ENCODE measurements around the gene UBQLN4.
"Not testable (repeated sequence)": the region's sequence is repeated elsewhere in the genome, so short reads cannot be mapped to it uniquely, and the experiment has no call there.

The UBQLN4 gene

DNA sequence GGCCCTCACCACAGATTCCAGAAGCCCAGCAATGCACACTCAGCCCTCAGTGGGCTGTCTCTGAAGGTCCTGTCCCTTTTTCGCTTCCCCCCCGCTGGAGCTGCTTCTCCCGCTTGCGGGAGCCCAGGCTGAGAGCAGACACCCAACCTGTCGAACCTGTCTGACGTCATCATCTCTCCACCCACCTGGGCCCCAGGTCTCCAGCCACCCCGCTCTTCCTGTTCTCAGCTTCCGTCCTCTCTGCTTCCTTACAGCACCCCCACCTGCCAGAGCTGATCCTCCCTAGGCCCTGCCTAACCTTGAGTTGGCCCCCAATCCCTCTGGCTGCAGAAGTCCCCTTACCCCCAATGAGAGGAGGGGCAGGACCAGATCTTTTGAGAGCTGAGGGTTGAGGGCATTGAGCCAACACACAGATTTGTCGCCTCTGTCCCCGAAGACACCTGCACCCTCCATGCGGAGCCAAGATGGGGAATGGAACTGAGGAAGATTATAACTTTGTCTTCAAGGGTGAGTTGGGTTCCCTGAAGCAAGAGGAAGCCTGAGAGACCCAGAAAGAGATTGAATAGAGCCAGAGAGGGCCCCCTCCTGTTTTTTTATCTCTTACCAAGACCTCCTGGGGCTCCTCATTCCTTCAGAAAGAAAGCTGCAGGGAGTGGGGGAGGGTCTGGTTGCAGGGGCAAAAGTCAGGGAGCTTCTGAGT, 7.5 kb upstream of the UBQLN4 start, which contains the start of gene RAB25:
Gene RAB25 (plus strand): TSS at position 224 of the 700 bp plus-strand sequence. CDS start 241 bp downstream, at position 465.
- DNase-seq (ENCODE audit: low read depth): no peak

DNA sequence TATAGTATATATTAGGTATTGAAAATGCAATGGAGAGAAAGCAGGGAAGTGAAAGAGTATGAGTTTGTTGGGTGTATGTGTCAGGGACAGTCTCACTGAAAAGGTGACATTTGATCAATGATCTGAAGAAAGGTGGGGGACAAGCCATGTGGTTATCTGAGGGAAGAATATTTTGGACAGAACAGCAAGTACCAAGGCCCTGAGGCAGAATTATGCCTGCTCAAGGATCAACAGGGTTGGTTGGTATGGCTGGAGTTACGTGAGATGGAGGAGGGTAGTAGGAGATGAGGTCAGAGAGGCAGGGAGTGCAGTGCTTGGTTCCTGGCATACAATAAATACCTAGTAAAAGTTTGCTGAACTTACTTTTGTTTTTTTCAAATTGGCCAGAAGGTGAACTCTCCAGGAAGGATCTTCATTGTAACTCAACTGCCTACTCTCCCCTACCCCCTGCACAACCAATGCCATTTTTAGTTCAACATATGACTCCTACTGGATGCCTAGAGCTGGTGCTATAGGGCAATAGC, 2.8 kb upstream of the UBQLN4 start:
- DNase-seq (ENCODE audit: low read depth): no peak

DNA sequence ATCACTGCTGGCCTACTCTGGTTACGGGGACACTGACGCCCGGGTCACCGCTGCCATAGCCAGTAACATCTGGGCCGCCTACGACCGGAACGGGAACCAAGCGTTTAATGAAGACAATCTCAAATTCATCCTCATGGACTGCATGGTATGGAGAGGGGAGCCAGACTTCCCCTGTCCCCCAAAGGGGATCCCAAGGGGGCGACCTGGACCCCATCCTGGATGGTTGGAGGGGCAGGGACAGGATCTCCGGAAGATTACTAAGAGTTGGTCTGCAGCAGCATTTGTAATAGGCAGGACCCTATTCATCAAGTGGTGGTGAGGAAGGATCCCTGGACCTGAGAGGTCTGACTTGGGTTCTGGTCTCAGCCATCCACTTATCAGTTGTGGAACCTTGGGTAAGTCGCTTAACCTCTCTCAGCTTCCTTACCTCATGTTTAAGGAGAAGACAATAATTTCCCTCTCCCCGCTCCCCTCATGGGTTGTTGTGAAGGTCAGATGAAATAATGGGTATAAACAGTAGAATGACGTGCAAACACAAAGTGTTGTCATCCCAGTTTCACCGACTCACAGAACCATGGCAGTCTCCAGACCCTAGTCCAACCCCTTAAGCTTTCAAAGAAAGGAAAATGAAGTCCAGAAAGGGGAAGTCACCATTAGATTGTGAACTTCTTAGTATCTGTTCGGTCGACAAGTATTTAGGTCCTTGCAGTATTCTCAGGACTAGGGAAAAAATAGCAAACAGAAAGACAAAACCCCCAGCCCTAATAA, 1.9 kb upstream of the UBQLN4 start:
- no peak for DNase-seq (ENCODE audit: low read depth)

DNA sequence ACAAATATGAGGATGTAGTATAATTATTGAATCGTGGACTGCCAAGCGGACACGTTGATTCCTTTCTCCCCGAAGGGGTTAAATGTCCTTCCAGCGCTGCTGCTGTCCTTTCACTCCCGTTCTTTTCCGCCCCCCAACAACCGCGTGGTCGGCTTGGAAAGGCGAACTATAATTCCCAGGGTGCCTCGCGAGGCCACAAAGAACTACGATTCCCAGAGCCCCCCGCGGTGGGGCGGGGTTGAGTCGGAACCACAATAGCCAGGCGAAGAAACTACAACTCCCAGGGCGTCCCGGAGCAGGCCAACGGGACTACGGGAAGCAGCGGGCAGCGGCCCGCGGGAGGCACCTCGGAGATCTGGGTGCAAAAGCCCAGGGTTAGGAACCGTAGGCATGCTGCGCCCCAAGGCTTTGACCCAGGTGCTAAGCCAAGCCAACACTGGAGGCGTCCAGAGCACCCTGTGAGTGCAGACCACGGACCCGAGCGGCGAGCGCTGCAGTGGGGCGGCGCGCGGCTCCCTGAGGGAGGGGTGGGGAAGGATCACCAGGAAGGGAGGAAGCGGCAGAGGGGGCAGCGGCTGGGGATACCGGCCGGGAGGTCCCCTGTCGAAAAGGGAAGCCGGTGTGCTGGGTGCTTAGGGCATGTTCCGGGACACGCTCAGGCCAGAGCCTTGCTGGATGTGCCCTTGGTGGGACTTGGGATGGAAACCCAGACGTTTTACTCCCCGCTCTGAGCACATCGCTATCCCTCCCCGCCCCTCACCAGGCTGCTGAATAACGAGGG, 1.1 kb upstream of the UBQLN4 start, which contains the start of gene LAMTOR2:
Gene LAMTOR2 (plus strand): TSS at position 283 of the 781 bp plus-strand sequence. CDS start 108 bp downstream, at position 391.
- peak; percentile 96 for DNase-seq (ENCODE audit: low read depth)

DNA sequence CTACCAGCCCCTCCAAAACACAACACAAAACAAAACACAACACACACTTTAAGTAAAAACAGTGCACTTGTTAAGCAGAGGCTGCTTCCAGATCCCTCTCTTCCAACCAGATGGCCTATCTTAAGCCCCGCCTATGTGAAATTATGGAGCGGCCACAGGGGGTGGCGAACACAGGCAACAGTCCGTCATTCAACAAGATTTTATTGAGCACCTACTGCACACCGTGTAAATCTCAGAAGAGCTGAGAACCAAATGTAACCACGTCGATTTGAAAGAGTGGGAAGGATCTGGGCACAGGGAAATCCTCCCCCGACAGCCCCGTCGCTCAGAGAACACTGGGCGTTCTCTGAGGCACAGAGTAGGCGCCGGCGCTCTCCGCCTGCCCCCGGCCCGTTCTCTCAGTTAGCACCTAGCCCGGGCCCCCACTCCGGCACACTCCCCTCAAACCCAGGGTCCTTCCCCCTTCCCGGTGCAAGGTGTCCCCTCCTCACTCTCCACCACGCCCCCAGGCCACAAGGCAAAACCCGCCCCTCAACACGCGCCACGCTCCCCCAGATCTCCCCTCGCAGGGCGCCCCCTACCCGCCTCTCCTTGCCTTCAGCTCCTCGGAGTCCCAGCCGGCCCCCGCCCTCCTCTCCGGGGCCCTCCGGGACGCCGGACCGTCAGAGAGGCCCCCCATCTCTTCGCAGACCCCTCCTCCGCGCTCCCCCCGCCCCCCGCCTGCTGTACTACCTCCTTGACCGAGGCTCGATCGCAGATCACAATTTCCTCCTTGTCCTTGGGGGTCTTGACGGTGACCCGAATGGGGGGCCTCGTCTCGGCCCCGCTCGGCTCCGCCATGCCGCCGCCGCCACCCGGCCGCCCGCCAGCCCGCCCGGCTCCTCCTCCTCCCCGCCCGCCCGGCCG, 483 bp downstream of the UBQLN4 start:
- DNase-seq (ENCODE audit: low read depth): peak; percentile 63

DNA sequence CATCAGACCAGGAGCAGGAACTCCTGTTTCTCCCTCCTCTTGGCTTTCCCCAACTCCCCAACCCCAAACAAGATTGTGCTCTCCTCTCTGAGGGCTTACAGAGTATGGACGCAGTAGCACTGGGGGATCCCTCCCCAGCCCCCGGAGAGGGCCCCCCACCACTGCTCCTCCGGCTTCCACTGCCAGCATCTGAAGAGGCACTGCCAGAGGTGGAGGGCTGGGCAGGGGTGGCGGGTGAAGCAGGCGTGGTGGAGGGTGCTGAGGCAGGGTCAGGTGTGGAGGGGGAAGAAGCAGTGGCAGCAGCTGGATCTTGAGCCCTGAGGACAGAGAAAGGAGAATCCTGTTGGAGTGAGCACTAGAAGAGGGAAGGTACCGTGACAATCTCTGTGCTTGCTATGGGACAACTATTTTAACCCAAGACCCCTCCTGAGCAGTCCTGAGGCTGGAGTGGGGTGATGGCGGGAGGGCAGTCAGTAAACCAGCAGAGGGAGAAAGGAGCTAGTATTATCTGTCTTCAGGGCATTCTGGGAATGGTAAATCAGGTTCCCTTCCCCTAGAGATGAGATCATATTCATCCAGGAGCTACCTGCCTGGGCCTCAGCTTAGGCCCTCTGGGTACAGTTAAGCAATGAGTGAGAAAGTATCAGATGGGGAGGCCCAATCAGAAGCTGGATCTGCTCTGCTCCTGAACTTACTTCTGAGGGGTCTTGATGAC, 2.4 kb downstream of the UBQLN4 start:
- DNase-seq (ENCODE audit: low read depth): no peak

DNA sequence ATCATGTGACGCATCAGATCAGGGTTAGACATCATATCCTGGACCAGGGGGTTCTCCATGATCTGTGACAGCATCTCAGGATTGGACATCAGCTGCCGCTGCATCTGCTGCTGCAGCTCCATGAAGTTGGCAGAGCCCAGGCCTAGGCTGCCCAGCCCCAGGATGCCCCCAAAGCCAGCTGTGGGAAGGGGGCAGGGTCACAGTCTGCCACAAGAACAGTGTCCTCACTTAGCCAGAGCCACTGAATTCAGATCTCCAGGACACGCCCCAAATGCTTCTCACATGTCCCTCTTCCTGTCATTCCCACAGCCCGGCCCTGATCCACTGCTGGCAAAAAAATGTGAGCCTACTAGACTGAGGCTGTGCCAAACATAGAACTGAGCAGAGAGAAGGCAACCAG, 3.2 kb downstream of the UBQLN4 start:
- DNase-seq (ENCODE audit: low read depth): no peak

DNA sequence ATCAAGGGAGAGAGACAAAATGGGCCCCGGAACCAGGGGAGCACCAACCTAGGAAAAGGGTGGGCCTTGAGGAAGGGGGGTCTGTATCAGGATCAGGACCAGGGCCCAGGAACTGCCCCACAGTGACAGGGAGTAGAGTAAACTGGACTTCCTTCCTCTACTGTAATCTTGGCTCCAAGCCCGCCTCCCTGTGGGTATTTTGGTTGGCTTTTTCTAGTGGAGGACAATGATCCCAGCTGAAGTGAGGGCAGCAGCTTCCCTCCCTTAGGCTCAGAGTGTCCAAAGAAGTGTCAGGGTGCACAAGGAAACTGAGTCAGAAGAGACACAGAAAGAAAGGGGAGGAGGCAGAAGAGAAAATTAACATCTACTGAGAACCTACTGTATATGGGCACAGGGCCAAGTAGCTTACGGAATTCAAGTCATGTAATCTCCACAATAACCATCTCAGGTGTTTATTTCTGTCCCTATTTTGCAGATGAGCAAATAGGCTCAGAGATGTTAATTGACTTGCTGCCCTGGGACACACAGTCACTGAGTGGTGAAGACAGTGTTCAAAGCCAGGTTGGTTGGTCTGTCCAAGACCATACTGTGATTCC, 4.8 kb downstream of the UBQLN4 start:
- DNase-seq (ENCODE audit: low read depth): no peak

DNA sequence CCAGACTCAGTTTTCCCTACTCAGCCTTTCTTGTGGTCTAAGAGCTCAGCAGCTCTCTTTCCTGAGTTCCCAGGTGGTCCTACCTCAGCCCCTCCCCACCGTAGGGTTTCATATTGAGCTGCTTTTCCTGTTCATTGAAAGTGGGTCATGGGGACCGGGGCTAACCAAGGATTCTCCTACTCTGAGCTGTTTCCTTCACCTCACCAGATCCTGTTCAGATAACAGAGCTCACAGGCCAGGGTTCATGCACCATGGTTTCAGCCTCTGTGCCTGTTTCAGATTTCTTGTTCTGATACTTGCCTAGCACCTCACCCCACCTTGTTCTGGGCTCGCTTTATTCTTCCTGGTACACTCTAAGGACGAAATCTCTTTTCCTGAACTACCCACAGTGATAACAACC, 8.5 kb downstream of the UBQLN4 start:
- DNase-seq (ENCODE audit: low read depth): no peak

DNA sequence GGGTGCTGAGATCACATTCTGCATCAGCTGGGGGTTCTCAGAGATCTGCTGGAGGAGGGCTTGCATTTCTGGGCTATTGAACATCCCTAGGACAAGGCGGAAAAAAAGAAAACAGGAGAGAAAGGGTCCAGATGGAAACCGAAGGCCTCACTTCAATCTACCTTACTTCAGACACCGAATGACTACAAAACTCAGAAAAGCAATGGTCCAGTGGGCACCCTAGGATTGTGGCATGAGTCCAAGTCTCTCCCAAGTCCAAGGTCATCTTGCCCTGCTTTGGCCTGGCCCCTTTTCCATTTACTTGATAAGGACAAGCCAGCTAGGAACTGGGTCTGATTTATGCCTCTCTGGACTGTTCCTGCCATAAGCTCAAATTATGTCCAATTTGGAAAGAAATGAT, 10.8 kb downstream of the UBQLN4 start:
- no peak for DNase-seq (ENCODE audit: low read depth)

DNA sequence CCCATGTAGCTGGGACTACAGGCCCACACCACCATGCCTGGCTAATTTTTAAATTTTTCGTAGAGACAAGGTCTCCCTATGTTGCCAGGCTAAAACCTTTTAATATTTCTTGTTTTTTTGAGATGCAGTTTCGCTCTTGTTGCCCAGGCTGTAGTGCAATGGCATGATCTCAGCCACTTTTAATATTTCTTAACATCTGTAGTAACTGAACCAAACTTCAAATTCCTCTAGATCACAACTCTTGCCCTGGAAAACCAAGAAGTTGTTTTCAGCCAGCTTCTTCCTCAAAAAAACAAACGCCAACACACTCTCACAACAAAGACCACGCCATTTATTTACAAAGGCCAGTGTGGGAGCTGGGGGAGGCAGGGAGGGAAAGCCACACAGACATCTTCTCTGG, 18.6 kb downstream of the UBQLN4 start:
- DNase-seq (ENCODE audit: low read depth): not testable (repeated sequence)

DNA sequence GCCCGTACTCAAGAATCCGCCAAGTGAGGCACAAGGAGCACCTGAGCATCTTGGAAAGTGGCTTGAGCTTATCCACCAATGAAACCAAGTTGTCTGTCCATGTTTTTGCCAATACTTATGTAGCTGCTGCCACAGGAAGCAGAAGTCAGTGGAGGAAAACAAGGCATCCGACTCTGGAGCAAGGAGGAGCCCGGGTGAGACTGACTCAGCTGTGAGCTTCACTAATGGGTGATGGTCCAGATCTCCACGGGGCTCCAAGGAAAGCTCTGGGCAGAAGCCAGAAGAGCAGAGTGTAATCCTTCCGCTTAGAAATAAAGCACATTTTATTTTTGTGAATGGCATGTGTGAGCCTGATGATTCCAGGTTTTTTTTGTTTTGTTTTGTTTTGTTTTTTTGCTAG, 20.6 kb downstream of the UBQLN4 start:
- no peak for DNase-seq (ENCODE audit: low read depth)

DNA sequence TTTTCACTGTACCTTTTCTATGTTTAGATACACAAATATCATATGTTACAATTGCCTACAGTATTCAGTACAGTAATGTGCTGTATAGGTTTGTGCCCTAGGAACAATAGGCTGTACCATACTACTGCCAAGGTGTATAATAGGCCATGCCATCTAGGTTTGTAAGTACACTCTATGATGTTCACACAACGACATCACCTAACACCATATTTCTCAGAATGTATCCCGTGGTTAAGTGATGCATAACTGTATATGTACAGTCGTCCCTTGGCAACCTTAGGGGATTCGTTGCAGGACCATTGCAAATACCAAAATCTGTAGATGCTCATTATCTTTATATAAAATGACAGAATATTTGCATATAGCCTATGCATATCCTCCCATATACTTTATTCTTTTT, 27.0 kb downstream of the UBQLN4 start:
- DNase-seq (ENCODE audit: low read depth): no peak

DNA sequence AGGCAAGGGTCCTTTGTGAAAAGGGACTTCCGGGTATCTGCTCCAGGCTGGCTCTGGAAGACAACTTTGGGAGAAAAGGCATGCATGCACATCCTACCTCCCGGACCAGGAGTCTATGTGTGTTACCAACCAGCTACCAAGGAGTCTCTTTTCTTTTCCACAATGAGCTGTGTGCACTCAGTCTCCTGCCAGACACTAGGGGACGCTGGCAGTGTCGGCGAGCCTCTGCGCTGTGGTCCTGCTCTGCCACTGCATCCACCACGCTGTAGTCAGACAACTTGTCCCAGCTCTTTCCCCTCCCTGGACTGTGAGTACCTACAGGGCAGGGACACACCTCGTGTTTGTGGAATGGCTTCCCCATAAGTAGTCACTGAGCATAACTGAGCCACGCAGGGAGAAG, 27.7 kb downstream of the UBQLN4 start:
- DNase-seq (ENCODE audit: low read depth): no peak

DNA sequence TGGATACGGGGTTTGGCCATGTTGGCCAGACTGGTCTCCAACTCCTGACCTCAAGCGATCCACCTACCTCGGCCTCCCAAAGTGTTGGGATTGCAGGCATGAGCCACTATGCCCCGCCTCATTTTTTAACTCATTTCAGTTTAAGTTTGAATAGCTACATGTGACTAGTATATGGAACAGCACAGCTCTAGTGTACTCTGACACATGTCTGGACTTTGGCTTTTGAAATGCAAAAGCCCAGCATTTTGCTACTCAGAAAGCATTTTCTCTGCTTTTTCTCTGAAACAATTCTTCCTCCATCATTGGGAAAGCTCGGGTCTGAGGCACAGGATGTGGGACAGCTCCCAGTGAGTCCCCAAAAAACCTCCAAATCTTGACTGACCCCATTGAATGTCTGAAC, 28.8 kb downstream of the UBQLN4 start:
- DNase-seq (ENCODE audit: low read depth): no peak

DNA sequence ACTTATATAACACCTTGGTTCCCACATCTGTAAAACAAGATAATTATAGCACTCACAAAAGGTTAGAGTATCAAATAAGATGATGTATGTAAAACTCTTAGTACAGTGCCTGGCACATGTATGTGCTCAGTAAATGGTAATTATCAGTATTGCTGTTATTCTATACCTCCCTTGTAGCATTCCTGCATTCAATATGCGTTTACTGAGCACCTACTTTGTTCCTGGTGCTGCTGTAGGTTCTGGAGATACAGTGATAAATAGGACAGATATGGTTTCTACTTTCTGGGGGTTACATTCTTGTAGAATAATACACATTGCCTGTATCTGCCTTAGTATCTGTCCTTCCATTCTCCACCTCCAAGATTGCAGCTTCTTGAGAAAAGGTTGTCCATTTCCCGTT, 31.6 kb downstream of the UBQLN4 start:
- no peak for DNase-seq (ENCODE audit: low read depth)

DNA sequence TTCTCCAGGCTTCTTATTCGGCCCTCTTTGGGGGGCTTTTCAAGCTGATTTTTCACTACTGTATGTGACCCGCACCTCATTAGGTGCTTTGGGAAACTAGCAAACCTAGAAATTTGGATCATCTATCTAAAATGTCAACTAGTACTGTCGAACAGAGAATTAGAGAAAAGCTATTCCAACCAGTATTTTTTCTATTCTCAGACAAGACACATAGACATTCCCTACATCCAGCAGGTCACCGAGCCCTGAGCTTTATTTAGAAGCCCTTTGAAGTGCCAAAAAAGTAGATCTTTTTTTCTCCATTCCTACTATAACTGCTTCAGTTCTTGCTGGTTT, 32.5 kb downstream of the UBQLN4 start:
- no peak for DNase-seq (ENCODE audit: low read depth)

DNA sequence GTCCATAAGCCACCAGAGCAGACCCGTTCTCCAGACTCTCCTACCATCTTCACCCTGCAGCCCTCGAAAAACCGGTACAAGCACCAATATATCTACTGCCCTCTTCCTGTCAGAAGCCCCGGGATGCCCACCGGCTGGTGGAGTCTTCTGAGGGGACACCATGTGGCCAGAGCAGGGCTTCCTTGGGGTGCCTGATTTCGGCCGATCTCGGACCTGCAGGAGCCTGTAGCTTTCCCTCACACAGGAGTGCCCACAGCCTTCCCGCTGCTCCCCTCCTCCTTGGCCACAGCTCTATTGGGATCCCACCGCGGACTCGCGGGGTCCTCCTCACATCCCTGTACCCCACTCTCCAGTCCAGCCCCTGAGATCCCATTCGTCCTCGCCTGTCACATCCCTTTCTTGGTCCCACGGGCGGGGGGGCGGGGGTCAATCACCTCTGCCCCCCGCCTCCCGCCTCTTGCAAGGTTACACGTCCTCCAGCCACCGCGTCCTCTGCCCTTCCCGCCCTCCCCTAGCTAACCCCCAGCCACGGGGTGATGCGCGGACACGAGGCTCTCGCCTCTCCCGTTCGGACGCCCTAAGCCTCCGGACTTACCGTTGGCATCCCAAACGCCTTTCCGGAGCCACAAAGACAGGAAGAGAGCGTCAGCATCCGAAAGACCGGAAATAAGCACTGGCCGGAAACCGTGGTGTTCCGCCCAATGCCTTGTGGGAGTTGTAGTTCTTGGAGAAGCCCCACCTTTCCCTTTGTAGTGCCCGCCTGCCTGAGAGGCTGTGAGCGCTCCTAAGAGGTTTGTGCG, 33.1 kb downstream of the UBQLN4 start, which contains the start of gene SSR2:
Gene SSR2 (minus strand): TSS at position 659 of the 800 bp plus-strand sequence. CDS start 784 bp downstream, outside the sequence.
- DNase-seq (ENCODE audit: low read depth): peak; percentile 70

DNA sequence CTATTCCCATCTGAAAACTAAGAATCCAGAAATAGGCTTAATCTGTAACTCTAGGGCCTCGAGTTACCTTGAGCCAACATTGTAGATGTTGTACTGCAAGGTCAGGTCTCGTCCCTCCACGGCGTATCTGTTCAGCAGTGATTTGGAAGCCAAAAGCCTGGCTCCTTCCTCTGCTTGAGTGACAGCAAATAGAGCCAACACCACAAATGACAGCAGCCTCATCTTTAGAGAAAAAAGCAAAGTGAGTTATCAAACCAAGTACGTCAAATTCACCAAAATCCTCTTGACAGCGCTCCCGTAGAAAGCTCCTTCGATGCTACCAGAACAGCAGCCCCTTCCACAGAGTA, 33.7 kb downstream of the UBQLN4 start:
- no peak for DNase-seq (ENCODE audit: low read depth)

DNA sequence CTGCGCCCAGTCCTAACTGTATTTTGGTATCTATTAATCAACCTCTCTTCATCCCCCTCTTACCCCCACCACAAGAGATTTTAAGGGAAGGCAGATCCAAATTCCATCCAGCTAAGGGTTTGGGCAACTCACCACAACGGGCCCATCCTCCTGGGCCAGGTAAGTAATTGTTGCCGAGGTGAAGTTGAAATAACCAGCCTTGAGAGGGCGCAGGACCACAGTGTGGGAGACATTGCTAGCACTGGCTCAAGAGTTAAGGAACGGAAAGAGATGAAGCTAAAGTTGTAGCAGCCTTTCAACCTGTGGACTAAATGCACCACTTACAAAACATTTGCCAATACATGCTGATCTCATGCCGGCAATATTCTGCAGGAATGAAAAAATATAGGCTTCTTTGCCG, 38.8 kb downstream of the UBQLN4 start:
- no peak for DNase-seq (ENCODE audit: low read depth)

All from activated T-cell treated with anti-CD3 and anti-CD28 coated beads for 1 hour (primary cell).